BE2C (cell line): ENCODE measurements around the gene NPC1L1.

Experiments used
- DNase-seq: peaks from one replicate; pipeline ENCODE4 v3.0.0-alpha.2; 2020
- H3K27me3 ChIP-seq: fragments of 250-450 bp; sonication (Bioruptor Pico); 2 replicates; pipeline ENCODE4 v1.5.1; 2020; ENCODE audit warnings: mild to moderate bottlenecking
- H3K36me3 ChIP-seq: fragments of 250-450 bp; sonication (Bioruptor Pico); 2 replicates; pipeline ENCODE4 v1.5.1; 2020; ENCODE audit warnings: mild to moderate bottlenecking
- H3K4me1 ChIP-seq: fragments of 250-450 bp; sonication (Bioruptor Pico); 2 replicates; pipeline ENCODE4 v1.5.1; 2020
- H3K4me3 ChIP-seq: 2 replicates; pipeline ENCODE4 v1.5.1; 2011; ENCODE audit warnings: low read depth, low read length
- H3K9me3 ChIP-seq: fragments of 250-450 bp; sonication (Bioruptor Pico); 2 replicates; pipeline ENCODE4 v1.5.1; 2020
- CTCF ChIP-seq: IDR thresholded peaks from 2 replicates; pipeline ENCODE4 v1.5.1; 2012; ENCODE audit warnings: mild to moderate bottlenecking, low read depth, low read length

The NPC1L1 gene

GRCh38 chr7:44580945-44581878 lies 40.1 kb upstream of the NPC1L1 start:
- no peak for TF ChIP-seq CTCF
- DNase-seq, result no peak
- no peaks in the 10 kb centered on the region; the same call in 1 of the 2 replicates for H3K4me1 ChIP-seq

GRCh38 chr7:44576228-44576627 lies 35.1 kb upstream of the NPC1L1 start:
- no peak for TF ChIP-seq CTCF
- DNase-seq, result no peak
- Histone ChIP-seq H3K27me3 (no peaks in the 10 kb centered on the region), H3K36me3 (peaks cover 52% of the 10 kb centered on the region), H3K4me3 (no peak overlapping the region), H3K4me1 (no peaks in the 10 kb centered on the region; the same call in 1 of the 2 replicates), H3K9me3 (no peaks in the 10 kb centered on the region)

More at GRCh38 chr7:44580945-44581878, 40.1 kb upstream of the NPC1L1 start:
- Histone ChIP-seq H3K27me3 (no peaks in the 10 kb centered on the region), H3K4me3 (peak overlapping the region; percentile 95), H3K36me3 (peaks cover 37% of the 10 kb centered on the region), H3K9me3 (no peaks in the 10 kb centered on the region)

GRCh38 chr7:44575054-44575453 lies 33.9 kb upstream of the NPC1L1 start:
- peaks cover 52% of the 10 kb centered on the region for H3K36me3 ChIP-seq
- TF ChIP-seq CTCF, result no peak
- no peaks in the 10 kb centered on the region for H3K27me3 ChIP-seq
- DNase-seq, result no peak
- H3K4me1 ChIP-seq, result no peaks in the 10 kb centered on the region
- H3K9me3 ChIP-seq, result no peaks in the 10 kb centered on the region
- no peak overlapping the region for H3K4me3 ChIP-seq

GRCh38 chr7:44574287-44574872 lies 33.2 kb upstream of the NPC1L1 start:
- H3K36me3 ChIP-seq, result peaks cover 52% of the 10 kb centered on the region
- H3K4me3 ChIP-seq, result peak overlapping the region; percentile 97
- no peak for DNase-seq
- TF ChIP-seq CTCF, result no peak
- no peaks in the 10 kb centered on the region for H3K9me3 ChIP-seq
- no peaks in the 10 kb centered on the region for H3K4me1 ChIP-seq
- H3K27me3 ChIP-seq, result no peaks in the 10 kb centered on the region

- Histone ChIP-seq H3K36me3 (peaks cover 53% of the 10 kb centered on the region), H3K4me1 (no peaks in the 10 kb centered on the region), H3K9me3 (no peaks in the 10 kb centered on the region), H3K27me3 (no peaks in the 10 kb centered on the region), H3K4me3 (peak within 1 kb of the TSS; percentile 97)
- no peak for TF ChIP-seq CTCF
- DNase-seq, result peak; percentile 96
These were observed 32.5 kb upstream of the NPC1L1 start, which contains the start of gene DDX56 for GRCh38 chr7:44573464-44574286. DDX56 (minus strand) TSS chr7:44573908; CDS start chr7:44573895, 13 bp downstream.
